ENCODE data around the gene RHOF. TPM values are rescaled to one million over a fixed set of nuclear protein-coding genes. Genes with fewer than 3 reads are reported as not detected.

Gene RHOF
- total and polyA plus RNA-seq, 2 of the 13 experiments (the other 11 are each of a cell fraction or from before 2014, with no cell fraction given) = 14.6 to 32.2 TPM

GRCh38 chr12:121749267-121749666 lies 44.2 kb downstream of the RHOF start:
- FAIRE-seq = no peak
- TF ChIP-seq POLR2G (IDR thresholded peaks at IDR 0.05; ENCODE audit: low read depth, low read length) = no peak
- no peak for TF ChIP-seq ZUFSP (CRISPR knock-in tag; IDR thresholded peaks at IDR 0.05; ENCODE audit: borderline replicate concordance)
- TF ChIP-seq HOXA9 (CRISPR knock-in tag; IDR thresholded peaks at IDR 0.05; ENCODE audit: borderline replicate concordance) = no peak
- 0 out of 2 replicates have a peak, but pooled peaks have one; percentile 56 for TF ChIP-seq DZIP1 (CRISPR knock-in tag; IDR thresholded peaks at IDR 0.05)
- peak; percentile 55; the same call in 1 of the 2 replicates for TF ChIP-seq ZNF121 (CRISPR knock-in tag; IDR thresholded peaks at IDR 0.05)
- no peak for TF ChIP-seq ZNF275 (CRISPR knock-in tag; IDR thresholded peaks at IDR 0.05; ENCODE audit: borderline replicate concordance)
- TF ChIP-seq ARID5B (CRISPR knock-in tag; IDR thresholded peaks at IDR 0.05) = peak; percentile 3; the same call in 1 of the 2 replicates
- no peak for TF ChIP-seq EHMT2 (IDR thresholded peaks at IDR 0.05; ENCODE audit: borderline replicate concordance, low read depth, low read length)
- 0 out of 2 replicates have a peak, but pooled peaks have one; percentile 18 for TF ChIP-seq ZNF878 (CRISPR knock-in tag; IDR thresholded peaks at IDR 0.05)
- 0 out of 2 replicates have a peak, but pooled peaks have one; percentile 8 for TF ChIP-seq NFKBIZ (CRISPR knock-in tag; IDR thresholded peaks at IDR 0.05)
- peak; percentile 9; the same call in 1 of the 2 replicates for TF ChIP-seq KLF6 (CRISPR knock-in tag; IDR thresholded peaks at IDR 0.05)
- TF ChIP-seq RNF2 (conservative IDR thresholded peaks at IDR 0.05; ENCODE audit: low read depth) = no peak
- TF ChIP-seq ZNF33B (CRISPR knock-in tag; IDR thresholded peaks at IDR 0.05) = 0 out of 2 replicates have a peak, but pooled peaks have one; percentile 40
- TF ChIP-seq KDM5B (CRISPR knock-in tag; IDR thresholded peaks at IDR 0.05; ENCODE audit: borderline replicate concordance) = no peak
- no peak for TF ChIP-seq ZNF746 (CRISPR knock-in tag; IDR thresholded peaks at IDR 0.05)

More at GRCh38 chr12:121749267-121749666, 44.2 kb downstream of the RHOF start:
- ATAC-seq (no peak), DNase-seq (ENCODE audit: low spot score) (no peak)
- Histone ChIP-seq H3K27ac (ENCODE audit: extremely low read length, insufficient read depth, low read length) (peak overlapping the region; percentile 69), H2AFZ (ENCODE audit: low read length) (no peak overlapping the region), H3K4me2 (ENCODE audit: low read depth, low read length) (peak overlapping the region; percentile 72), H3K9me3 (ENCODE audit: low read length) (no peaks in the 10 kb centered on the region), H3K4me3 (replicated peaks in 1 of 3; ENCODE audit: insufficient read depth in 1 of 3, low read depth in 2 of 3, low read length in 3 of 3) (no peak overlapping the region), H3K79me2 (ENCODE audit: insufficient read depth, low read length) (no peaks in the 10 kb centered on the region), H3K9ac (ENCODE audit: insufficient read depth, low read depth, low read length) (no peak overlapping the region), H3K4me1 (ENCODE audit: insufficient read depth, low read length) (peaks cover 49% of the 10 kb centered on the region), H3K27me3 (ENCODE audit: control insufficient read depth in 1 of 2, insufficient read depth in 2 of 2, low read length in 2 of 2) (no peaks in the 10 kb centered on the region), H3K36me3 (replicated peaks in 1 of 2; ENCODE audit: control insufficient read depth in 1 of 2, insufficient read depth in 2 of 2, low read length in 2 of 2) (peaks cover 3 to 8% of the 10 kb centered on the region in 2 experiments; a peak in 3 of 5 replicates), H4K20me1 (ENCODE audit: insufficient read depth, low read length) (no peaks in the 10 kb centered on the region)
- intact Hi-C loops (cut with micrococcal nuclease; ENCODE audit: unreplicated experiment) (no loop called here), in situ Hi-C loops (cut with HindIII; ENCODE audit: extremely low pct_ligation_motif_present, low pct_unique_long_range_greater_than_20kb) (no loop called here)
- 68% methylated on average over 10 of the region's 10 CpGs for WGBS (ENCODE audit: low lambda C conversion rate)
- no TSS peak for BruUV-seq (replicated peaks)
- POLR2A ChIA-PET = interaction anchor here (0.7 to 2.4 kb wide), 8 partner anchors 21 to 54 kb away, joined by 3 to 15 read pairs (median 4); partner anchors contain the start of genes RHOF and TMEM120B
- CTCF ChIA-PET (ENCODE audit: low intra/inter-chr PET ratio, low total read pairs) = no interaction called here

Measured in HepG2 (cell line).